GM13976 (cell line): Measurements from ENCODE around the gene NUAK2.

Experiments used
- DNase-seq: peaks from one replicate; pipeline ENCODE4 v3.0.0; 2012; ENCODE audit warnings: low spot score
- in situ Hi-C: fragments of 300-500 bp; cut with MboI; formaldehyde crosslinking; loops from one replicate; pipeline ENCODE4 v1.12.0; 2022; ENCODE audit warnings: low sequenced_read_pairs, mixed read lengths, inconsistent platforms; ENCODE audit not compliant: unreplicated experiment
- TF ChIP-seq, protein P1 (sequence below): IDR thresholded peaks from 2 replicates; pipeline ENCODE4 v1.5.1; 2012; ENCODE audit warnings: borderline replicate concordance, mild to moderate bottlenecking; ENCODE audit not compliant: insufficient read depth; ENCODE audit errors: extremely low read depth, missing control alignments, control extremely low read depth

NUAK2 gene

DNA sequence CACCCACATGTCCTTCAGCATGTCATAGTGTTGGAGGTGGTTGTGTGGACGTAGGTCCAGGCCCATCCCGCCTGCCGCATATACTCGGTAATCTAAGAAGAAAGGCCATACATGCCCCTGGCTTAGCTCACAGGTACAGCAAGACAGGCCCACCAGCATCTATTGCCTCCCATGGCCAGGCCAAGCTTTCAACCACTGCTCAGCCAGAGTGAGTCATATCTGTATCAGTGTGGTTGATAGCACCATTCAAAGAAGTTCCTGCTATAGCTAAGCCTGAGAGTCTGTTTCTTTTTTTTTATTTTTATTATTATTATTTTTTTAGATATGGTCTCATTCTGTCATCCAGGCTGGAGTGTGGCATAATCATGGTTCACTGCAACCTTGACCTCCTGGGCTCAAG is 18.2 kb upstream of the NUAK2 start:
- peak; percentile 76 for DNase-seq
- in situ Hi-C loops: no loop called here
- TF ChIP-seq, protein P1, sequence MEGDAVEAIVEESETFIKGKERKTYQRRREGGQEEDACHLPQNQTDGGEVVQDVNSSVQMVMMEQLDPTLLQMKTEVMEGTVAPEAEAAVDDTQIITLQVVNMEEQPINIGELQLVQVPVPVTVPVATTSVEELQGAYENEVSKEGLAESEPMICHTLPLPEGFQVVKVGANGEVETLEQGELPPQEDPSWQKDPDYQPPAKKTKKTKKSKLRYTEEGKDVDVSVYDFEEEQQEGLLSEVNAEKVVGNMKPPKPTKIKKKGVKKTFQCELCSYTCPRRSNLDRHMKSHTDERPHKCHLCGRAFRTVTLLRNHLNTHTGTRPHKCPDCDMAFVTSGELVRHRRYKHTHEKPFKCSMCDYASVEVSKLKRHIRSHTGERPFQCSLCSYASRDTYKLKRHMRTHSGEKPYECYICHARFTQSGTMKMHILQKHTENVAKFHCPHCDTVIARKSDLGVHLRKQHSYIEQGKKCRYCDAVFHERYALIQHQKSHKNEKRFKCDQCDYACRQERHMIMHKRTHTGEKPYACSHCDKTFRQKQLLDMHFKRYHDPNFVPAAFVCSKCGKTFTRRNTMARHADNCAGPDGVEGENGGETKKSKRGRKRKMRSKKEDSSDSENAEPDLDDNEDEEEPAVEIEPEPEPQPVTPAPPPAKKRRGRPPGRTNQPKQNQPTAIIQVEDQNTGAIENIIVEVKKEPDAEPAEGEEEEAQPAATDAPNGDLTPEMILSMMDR: no peak

DNA sequence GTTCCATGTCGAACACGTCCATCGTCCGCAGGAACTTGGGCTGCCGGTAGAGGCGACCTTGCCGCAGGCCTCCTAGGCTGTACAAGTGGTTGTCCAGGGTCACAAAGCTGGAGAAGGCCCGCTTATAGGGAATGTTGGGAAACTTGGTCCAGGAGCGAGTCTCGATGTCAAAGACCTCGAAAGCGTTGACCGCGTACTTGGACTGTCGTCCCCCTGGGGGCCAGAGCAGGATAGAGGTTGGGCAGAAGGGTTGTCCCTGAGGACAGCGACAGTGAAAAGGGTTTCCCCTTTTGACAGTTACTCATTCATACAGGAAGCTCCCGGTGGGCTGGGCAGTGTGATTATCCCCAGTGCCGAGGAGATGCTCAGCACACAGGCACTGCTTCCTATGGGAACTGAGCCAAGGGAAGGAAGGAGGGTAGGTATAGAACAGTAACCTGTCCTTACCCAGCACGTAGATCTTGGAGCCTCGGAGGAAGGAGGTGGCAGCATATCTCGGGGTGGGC is 17.7 kb upstream of the NUAK2 start:
- in situ Hi-C loops: no loop called here
- TF ChIP-seq, protein P1: no peak

DNA sequence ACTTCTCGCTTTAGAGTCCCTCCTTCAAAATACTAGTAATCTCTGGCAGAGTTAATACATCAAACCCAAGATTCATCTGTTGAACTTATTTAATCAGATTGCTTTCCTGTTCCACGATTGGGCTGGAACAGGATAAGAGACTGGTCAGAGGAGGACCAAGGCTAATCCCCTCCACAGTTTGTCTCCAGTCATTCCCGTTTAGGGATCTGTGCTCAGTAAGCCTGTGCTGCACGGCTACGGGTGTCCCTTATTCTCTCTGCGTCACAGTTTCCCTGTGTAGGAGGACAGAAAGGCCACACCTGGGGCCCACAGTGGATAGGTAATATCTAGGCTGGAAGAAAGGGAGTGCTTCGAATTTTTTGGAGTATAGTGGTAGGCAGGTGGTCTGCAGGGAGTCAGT is 16.5 kb upstream of the NUAK2 start:
- in situ Hi-C loops: no loop called here
- DNase-seq: no peak
- TF ChIP-seq, protein P1: no peak

More for the DNA sequence above, 17.7 kb upstream of the NUAK2 start:
- no peak for DNase-seq

DNA sequence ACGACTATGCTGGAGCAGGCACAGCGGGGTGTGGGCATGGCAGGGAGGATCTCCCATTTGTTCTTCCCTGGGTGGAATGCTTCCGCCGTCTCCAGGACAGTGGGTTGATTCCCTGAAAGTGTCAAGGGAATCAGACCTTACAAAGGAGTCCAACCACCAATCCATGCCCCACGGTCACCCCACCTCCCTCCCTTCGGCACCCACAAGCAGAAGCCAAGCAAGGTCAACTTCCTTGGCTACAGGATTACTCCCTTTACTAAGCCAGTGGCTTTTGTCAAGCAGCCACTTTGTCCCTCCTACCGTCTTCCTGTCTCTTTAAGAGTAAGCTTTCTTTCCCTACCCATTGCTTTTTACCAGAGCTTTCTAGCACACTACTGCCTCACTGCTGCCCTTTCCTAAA is 15.9 kb upstream of the NUAK2 start:
- TF ChIP-seq, protein P1: no peak
- no peak for DNase-seq
- in situ Hi-C loops: no loop called here

DNA sequence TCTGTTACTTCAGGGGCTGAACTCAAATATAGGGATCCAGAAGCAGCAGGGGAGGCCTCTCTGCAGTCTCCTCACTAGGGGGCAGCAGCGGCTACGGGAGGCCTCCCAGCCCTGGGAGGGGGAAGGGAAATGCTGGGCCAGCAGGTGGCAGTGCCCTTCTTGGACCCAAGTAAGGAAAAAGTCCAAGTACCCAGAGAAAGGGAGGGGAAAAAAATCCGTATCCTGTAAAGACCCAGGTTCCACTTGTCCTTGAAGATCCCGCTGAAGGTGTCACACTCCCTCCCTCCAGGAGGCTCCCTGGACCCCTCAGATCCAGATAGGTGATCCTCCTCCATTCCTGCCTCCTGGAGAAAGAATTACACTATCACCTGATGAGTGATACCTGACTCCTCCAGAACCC is 14.1 kb upstream of the NUAK2 start:
- peak; percentile 78 for DNase-seq
- in situ Hi-C loops: no loop called here
- TF ChIP-seq, protein P1: peak; percentile 97

DNA sequence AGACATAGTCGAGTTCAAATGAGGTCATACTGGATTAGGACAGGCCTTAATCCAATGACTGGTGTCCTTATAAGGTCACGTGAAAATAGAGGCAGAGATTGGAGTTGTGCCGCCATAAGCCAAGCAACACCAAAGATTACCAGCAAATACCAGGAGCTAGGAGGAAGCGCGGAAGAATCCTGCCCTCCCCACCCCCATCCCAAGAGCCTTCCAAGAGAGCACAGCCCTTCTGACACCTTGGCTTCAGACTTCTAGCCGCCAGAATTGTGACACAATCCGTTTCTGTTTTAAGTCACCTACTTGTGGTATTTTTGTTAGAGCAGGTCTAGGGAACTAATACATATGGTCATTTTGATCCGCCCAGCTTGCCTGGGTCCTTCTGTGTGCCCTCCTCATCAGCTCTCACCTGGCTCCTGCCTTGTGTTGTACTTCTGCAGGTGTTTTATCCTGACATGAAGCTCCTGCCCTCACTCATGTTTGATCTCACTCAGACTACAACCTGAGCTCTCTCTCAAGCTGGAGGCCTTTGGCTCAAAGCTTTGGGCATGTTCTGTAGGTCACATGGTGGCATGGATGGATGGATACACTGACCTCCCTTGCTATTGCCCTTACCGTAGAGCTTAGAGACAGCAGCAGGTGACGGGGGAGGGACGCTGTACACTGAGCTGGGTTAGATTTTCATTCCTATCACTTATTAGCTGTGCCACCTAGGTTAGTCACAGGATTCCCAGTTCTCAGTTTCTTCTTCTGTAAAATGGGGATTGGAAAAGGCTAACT is 10.7 kb upstream of the NUAK2 start:
- TF ChIP-seq, protein P1: no peak
- in situ Hi-C loops: no loop called here

More for the DNA sequence above, 10.7 kb upstream of the NUAK2 start:
- DNase-seq: no peak
